Eye (tissue), 1 donor: Measurements from ENCODE around the gene RPAP2.
A peak's percentile ranks its signal among the peaks of the same experiment; 100 is the strongest.
"Not testable (repeated sequence)": the region's sequence is repeated elsewhere in the genome, so short reads cannot be mapped to it uniquely, and the experiment has no call there.

Source experiments
- DNase-seq: peaks from one replicate; pipeline ENCODE4 v3.0.0-alpha.2; 2015

RPAP2 gene

DNA sequence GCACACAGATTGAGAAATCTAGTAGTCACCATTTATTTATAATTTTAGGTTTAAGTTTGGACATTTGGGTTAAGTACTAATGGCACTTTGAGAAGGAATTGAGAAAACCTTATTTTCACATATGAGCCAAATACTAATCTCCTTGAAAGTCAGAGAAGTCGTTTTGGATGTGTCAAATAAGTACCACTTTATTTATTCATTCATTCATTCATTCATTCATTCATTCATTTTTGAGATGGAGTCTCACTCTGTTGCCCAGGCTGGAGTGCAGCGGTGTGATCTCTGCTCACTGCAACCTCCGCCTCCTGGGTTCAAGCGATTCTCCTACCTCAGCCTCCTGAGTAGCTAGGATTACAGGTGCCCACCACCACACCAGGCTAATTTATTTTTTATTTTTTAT lies 79.1 kb downstream of the RPAP2 start:
- not testable (repeated sequence) for DNase-seq

- DNase-seq = no peak
Observed at GRCh38 chr1:92380867-92381266, 82.0 kb downstream of the RPAP2 start.

- DNase-seq = not testable (repeated sequence)
Observed at GRCh38 chr1:92393966-92394365, 95.1 kb downstream of the RPAP2 start.

DNA sequence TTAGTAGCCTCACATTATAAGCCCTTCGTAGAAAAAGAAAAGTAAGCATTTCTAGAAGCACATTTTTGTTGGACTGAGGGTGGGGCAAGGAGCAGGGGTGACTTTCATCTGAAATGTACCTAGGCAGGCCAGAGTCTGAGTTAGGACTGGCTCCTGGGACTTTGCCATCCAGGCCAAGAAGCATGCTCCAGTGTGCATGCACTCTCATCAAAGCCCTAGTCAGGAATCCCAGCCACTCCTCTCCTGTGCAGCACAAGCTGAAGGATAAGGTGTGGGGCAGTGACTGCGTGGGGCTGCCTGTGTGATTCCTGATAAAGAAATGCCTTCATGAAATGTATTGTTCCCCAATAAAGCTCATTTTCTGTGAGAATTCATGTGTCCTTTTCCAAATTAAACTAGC lies 99.7 kb downstream of the RPAP2 start:
- no peak for DNase-seq

DNA sequence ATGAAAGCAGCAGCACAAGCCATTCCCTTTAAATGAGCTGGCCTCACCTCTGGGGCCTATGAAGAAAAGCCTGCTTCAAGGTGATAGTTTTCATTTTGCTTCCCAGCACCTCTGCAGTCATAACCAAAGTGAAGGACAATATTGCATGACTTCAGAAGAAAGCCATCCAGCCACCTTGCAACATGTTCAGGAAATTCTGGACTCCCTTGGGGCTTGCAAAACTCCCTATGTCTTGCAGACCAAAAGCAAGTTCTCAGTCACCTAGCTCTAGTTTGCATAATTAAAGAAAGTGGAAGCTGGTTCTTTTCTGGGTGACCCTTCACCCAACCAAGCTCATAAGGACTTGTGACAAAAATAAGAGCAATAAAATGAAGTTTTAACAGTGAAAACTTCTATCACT lies 100.2 kb downstream of the RPAP2 start:
- DNase-seq = no peak

DNA sequence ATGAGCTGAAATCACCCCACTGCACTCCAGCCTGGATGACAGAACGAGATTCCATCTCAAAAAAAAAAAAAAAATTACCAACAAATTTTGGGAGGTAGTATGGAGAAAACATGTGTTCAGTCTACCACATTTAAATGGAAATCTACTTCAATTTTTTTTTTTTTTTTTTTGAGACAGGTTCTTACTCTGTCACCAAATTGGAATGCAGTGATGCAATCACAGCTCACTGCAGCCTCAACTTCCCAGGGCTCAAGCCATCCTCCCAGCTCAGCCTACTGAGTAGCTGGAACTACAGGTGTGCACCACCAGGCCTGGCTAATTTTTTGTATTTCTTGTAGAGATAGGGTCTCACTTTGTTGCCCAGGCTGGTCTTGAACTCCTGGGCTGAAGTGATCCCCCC lies 105.8 kb downstream of the RPAP2 start:
- no peak for DNase-seq

GRCh38 chr1:92408825-92409224 lies 110.0 kb downstream of the RPAP2 start:
- no peak for DNase-seq

DNA sequence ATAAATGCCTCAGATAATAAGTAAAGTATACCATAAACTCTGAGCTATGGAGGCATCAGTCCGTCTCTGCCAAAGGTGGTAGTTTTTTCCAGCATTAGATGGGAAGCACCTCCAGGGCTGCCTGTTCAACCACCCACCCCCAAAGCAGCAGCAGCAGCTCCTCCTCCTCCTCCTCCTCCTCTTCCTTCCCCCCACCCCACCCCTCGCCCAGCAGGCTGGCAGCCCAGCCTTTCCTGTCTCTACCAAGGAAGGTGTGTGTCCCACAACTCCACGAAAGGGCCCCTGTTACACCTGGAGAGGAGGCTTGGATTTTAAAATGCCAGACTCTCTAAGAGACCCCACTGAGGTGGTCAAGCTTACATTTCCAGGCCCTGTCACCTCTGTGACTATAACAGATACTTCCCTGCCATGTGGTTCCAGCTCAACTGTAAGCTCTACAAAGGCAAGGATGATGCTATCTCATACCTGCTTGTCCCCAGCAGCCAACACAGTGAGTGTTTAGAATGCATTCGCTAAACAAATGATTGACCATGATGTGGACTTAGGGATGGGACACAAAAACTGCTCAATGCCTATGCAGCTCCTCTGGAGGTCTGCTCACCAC lies 111.2 kb downstream of the RPAP2 start:
- no peak for DNase-seq

DNA sequence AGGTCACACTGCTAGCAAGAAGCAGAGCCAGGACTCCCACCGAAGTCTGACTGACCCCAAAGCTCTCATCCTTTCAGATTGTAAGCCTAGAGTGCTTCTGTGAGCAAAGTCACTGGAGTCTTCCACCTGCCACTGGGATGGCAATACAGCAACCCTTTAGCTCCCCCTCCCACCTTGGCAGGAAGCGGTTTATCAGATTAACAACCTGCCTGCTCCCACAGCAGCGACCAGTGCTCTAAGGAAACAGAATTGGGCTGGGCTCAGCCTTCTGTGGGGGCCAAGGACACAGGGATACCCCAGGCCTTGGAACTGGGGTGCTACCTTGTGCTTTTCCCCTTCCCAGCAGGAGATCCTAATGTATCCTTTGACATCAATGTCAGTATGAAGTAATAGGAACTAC lies 111.8 kb downstream of the RPAP2 start:
- DNase-seq = no peak

DNA sequence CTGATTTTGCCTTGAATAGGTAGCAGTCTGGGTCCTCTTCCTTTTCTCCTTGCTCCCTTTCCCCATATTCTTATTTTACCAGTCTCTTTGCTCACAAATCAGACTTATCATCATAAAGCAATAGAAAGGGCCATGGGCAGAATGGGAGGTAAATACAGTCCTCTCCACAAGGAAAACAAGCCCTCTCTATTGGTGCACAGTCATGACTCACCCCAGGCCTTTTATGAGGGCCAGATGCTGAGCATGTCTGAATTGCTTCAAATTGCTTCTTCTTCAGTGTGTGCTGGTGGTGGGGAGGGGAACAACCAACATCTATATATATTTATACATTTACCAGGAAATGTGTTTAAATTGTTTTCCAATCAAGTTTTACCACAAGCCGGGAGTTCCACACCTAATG lies 112.7 kb downstream of the RPAP2 start:
- DNase-seq = no peak

DNA sequence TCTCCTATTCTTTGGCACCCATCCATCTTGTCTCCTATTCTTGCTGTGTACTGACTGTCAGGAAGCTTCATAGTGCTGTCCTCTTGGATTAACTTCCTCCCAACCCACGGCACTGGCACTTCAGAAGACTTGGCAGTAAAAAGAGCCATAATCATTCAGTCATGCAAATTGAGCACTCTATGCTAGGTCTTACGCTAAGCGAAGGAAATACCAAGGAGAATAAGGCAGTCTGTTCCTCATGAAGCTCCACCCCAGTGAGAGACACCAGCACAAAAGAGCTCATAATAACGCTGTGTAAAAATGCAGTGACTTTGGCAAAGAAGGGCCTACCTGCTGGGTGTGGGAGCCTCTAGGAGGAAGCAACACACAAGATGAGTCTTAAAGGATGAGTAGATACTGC lies 120.8 kb downstream of the RPAP2 start:
- DNase-seq = no peak

DNA sequence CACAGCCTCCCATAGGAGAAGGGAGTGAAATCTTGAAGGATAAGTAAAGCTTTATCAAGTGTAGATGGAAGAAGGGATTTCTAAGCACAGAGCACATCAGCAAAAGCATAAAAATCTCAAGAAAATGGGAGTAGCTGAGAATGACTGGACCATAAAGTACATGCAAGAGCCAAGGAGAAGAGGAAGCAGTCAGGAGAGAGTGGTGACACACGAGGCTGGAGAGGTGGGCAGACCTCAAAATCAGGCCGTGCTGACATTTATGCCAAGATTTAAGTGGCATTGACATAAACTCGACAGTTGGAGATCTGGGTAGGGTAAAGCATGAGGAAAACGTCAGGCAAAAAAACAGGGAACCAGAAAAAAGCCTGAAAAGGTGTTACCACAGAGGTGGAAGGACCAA lies 125.5 kb downstream of the RPAP2 start:
- DNase-seq = no peak

DNA sequence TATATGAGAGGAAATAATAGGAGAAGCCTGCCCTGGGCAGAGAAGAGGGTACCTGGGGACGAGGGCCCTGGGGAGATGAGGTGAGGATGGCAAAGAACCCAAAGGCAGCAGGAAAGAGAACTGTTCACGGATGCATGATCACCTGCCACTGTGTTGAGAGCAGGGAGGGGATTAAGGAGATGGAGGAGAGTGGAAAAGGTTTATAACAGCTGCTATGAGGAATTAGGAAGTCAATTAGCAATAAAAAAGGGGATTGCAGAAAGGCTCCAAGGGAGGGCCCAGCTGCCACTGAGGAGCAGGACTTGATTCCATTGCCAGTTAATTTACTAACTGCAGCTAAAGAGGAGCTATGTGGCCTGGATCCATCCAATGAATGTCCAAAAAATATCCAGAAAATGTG lies 126.8 kb downstream of the RPAP2 start:
- DNase-seq = peak; percentile 10

GRCh38 chr1:92430030-92430429 lies 131.2 kb downstream of the RPAP2 start:
- DNase-seq = no peak

- DNase-seq = not testable (repeated sequence)
Observed at GRCh38 chr1:92434572-92434971, 135.7 kb downstream of the RPAP2 start.

DNA sequence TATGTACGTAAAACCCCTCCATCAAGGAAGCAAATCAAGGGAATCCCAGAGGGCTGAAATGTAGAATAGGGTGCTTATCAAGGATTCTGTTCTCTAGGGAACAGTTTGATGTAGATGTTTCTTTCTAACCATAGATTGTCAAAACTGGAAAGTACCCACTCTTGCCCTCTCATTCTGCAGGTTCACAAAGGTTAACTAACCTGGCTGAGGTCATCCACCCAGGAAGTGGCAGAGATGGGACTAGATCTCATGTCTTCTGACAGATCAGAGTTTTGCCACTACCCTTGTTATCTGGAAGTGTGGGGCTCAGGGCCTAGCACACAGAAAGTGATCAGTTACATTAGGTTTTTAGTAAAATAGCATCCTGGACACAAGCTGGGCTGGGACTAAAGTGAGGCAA lies 140.4 kb downstream of the RPAP2 start:
- DNase-seq = no peak

DNA sequence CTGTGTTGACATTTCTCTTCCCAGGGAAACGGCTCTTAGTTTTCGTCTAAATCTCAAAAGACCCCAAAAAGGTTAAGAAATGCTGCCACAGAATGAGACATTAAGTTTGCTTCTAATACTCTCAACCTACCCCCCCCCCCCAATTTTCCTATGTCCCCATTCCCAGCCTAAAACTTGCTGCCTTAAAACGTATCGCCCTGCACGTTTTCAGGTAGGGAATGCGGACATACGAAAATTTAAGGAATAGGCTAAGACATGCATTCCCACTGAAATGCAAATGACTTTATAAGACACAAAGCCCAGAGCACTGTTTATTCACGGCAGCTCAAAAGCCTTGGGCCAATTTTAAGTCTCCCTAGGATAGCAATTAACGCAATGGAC lies 142.4 kb downstream of the RPAP2 start:
- no peak for DNase-seq

- DNase-seq = no peak
Observed at GRCh38 chr1:92441697-92442342, 143.0 kb downstream of the RPAP2 start.

- DNase-seq = no peak
Observed at GRCh38 chr1:92442351-92442750, 143.5 kb downstream of the RPAP2 start.

DNA sequence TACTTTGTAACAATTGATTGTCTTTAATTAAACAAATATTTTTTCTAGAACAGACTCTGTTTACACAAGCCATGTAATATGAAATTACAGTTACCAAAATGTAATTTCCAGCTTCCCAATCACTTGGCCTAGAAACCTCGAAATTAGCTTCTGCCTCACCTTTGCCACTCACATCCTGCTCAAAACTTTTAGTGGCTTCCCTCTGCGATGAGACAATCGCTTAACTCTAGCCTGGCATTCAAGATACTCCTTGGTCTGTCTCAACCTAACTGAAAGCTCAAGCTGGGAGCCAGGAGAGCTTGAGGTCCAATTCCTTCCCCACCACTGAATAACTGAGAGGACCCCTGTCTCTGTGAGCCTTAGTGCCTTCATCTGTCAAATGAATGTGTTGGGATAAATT lies 145.0 kb downstream of the RPAP2 start:
- no peak for DNase-seq

DNA sequence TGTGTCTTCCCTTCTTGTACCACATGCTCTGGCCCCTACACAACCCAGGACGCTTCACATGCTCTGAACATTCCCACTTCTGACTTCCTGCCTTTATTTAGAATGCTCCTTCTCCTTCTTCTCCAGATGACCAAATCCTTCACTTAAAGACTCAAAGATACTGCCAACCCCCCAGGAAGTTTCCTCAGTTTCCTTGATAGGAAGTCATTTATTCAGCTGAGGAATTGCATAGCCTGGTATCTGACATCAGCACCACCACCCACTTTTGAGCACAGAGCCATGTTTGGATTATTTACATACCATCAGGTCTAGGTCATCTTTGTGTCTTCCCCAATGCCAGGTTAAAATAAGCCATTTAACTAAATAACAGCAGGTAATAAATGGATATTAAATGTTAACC lies 145.5 kb downstream of the RPAP2 start:
- DNase-seq = no peak

DNA sequence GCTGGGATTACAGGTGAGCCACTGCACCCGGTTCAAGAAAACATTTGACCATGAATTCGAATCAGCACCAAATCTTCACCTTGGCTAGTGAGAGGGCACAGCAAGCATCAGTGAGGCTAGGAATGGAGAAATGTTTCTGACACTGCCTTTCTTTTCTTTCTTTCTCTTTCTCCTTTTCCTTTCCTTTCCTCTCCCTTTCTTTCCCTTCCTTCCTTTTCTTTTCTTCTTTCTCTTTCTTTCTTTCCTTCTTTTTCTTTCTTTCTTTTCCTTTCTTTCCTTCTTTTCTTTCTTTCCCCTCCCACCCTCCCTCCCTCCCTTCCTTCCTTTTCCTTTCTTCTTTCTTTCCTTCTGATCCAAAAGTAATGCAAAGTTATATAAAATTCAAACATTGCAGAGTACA lies 147.0 kb downstream of the RPAP2 start:
- DNase-seq = no peak

DNA sequence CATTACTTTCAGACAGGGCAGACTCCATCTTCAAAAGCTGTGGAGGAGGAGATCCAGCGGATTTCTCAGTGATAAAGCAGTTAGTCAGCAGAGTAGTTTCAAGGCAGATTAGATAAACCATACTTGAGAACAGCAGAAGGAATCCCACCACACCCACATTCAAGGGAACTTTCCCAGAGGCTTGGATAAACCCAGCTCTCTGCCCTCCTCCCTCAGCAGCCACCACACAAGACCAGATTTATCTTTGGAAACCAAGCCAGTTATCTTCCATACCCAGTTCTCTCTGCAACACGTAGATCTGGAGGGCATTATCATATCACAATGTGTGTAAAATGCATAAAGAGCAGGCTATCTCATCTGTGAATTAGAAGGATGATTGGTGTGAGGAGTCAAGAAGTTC lies 147.7 kb downstream of the RPAP2 start:
- DNase-seq = no peak

DNA sequence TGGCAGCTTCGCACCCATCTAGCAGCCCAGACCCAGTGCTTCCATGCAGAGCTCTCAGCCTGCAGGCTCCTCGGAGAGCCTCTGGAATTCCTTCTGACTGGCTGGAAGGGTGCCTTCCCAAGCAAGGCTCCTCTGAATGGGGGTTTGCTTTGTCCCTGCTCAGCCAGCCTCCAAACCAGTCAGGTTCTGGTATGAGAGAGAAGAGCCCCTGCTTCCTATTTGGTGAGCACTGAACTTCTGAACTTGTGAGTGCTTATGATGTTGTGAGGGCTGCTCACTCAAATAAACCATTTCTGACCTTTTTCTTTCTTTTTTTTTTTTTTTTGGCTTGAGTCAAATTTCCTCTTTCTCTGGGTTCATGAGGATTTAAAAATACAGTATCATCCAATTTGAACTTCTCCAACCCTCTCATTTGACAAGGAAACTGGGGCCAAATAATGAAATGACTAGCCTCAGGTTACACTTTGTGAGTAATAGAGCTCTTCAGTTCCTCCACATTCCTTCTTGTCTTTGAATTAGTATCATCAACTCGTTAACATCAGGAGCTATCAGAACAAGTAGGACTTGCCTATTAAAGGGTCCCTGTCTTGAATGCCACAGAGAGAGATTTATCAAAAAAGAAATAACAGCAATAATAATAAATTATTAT lies 148.3 kb downstream of the RPAP2 start:
- DNase-seq = no peak

DNA sequence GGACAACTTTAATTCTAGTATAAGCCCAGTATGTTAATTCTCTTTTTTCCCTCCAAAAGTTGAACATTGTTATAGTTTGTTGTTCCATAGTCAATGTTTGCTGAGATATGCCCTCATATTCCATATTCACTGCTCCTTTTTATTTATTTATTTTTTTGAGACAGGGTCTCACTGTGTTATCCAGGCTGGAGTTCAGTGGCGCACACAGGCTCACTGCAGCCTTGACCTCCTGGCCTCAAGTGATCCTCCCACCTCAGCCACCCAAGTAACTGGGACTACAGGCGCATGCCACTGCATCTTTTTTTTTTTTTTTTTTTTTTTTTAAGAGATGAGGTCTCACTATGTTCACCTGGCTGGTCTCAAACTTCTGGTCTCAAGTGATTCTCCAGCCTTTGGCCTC lies 149.1 kb downstream of the RPAP2 start:
- DNase-seq = no peak
